OCI-LY7 (cell line): ENCODE data around the gene PCDH18. TPM values are rescaled to one million over a fixed set of nuclear protein-coding genes. Genes with fewer than 3 reads are reported as not detected.

Source experiments
- BruUV-seq: library from RNA; stranded (reverse); fragments of 400-500 nt; replicated peaks from 2 replicates; lab custom pipeline; 2021; lab: Mats Ljungman, UMichigan
- CTCF ChIA-PET: fragments of 300-600 bp; sonication (Branson Sonifier 250); formaldehyde crosslinking; loops from one replicate; lab custom pipeline; 2022; ENCODE audit warnings: antibody characterized with exemption; ENCODE audit not compliant: unreplicated experiment; lab: Charles Lee
- POLR2A ChIA-PET: fragments of 300-600 bp; sonication (Branson Sonifier 250); formaldehyde crosslinking; loops from one replicate; lab custom pipeline; 2022; ENCODE audit warnings: antibody characterized with exemption; lab: Charles Lee
- DNase-seq: peaks from one replicate; pipeline ENCODE4 v3.0.0-alpha.2; 2015; ENCODE audit warnings: low spot score
- H2AFZ ChIP-seq: fragments of 200-600 bp; sonication (generic), shearing (Covaris generic); 2 replicates; pipeline ENCODE4 v1.6.1; 2014; ENCODE audit warnings: mild to moderate bottlenecking, antibody characterized with exemption, low read length, moderate library complexity
- H3K27ac ChIP-seq: fragments of 200-600 bp; sonication (generic); 2 replicates; pipeline ENCODE4 v1.5.1; 2014; ENCODE audit warnings: mixed run types, low read depth, mild to moderate bottlenecking, moderate library complexity, low read length, inconsistent platforms; ENCODE audit not compliant: poor library complexity, severe bottlenecking
- H3K36me3 ChIP-seq: fragments of 200-600 bp; sonication (generic); 2 replicates; pipeline ENCODE4 v1.6.1; 2014; ENCODE audit warnings: mild to moderate bottlenecking, antibody characterized with exemption, low read length, moderate library complexity, mixed read lengths; ENCODE audit not compliant: insufficient read depth
- H3K4me1 ChIP-seq: fragments of 200-600 bp; sonication (generic); 2 replicates; pipeline ENCODE4 v1.5.1; 2014; ENCODE audit warnings: mild to moderate bottlenecking, low read length; ENCODE audit not compliant: insufficient read depth, poor library complexity, severe bottlenecking
- H3K4me2 ChIP-seq: fragments of 200-600 bp; sonication (generic); 2 replicates; pipeline ENCODE4 v1.6.1; 2014; ENCODE audit warnings: mild to moderate bottlenecking, low read length
- H3K4me3 ChIP-seq: fragments of 200-600 bp; sonication (generic); 2 replicates; pipeline ENCODE4 v1.5.1; 2014; ENCODE audit warnings: mild to moderate bottlenecking, low read depth, low read length; ENCODE audit not compliant: poor library complexity, severe bottlenecking
- H3K79me2 ChIP-seq: fragments of 200-600 bp; sonication (generic); 2 replicates; pipeline ENCODE4 v1.6.1; 2016; ENCODE audit warnings: low read depth, mild to moderate bottlenecking, low read length, moderate library complexity, mixed read lengths; ENCODE audit not compliant: insufficient read depth
- H3K9me2 ChIP-seq: fragments of 200-600 bp; sonication (generic); 2 replicates; pipeline ENCODE4 v1.6.1; 2016; ENCODE audit warnings: mild to moderate bottlenecking, low read length, mixed read lengths; ENCODE audit not compliant: insufficient read depth
- H3K9me3 ChIP-seq: fragments of 200-600 bp; sonication (generic); 2 replicates; pipeline ENCODE4 v1.6.1; 2014; ENCODE audit warnings: mild to moderate bottlenecking, mixed run types, low read length, mixed read lengths
- H4K20me1 ChIP-seq: fragments of 200-600 bp; sonication (generic); 2 replicates; pipeline ENCODE4 v1.6.1; 2014; ENCODE audit warnings: mild to moderate bottlenecking, antibody characterized with exemption, low read length, moderate library complexity, mixed read lengths; ENCODE audit not compliant: insufficient read depth
- EZH2phosphoT487 ChIP-seq: fragments of 200-600 bp; sonication (generic); IDR thresholded peaks from 2 replicates; pipeline ENCODE4 v1.6.1; 2018; ENCODE audit warnings: low read depth, borderline replicate concordance, mild to moderate bottlenecking, mixed run types, antibody characterized with exemption, low read length, moderate library complexity, mixed read lengths
- intact Hi-C: fragments of 100-400 bp; cut with micrococcal nuclease; formaldehyde crosslinking; loops from one replicate; pipeline ENCODE4 v1.10.0; 2022; ENCODE audit not compliant: unreplicated experiment
- total RNA-seq, 2 experiments: library from RNA; depleted of rRNA in 1 of 2; stranded (reverse); fragments of >200 nt in 1 of 2; shearing (Covaris generic) in 1 of 2; gene quantifications; 2 replicates each; pipeline ENCODE4 v1.2.3, GENCODE V29; 2014 to 2022
- TF ChIP-seq, protein P1 (sequence below): fragments of 200-600 bp; sonication (generic); conservative IDR thresholded peaks from 2 replicates; pipeline ENCODE4 v1.5.1; 2014; ENCODE audit warnings: mild to moderate bottlenecking, antibody characterized with exemption, low read length, moderate library complexity, mixed read lengths

The PCDH18 gene
- total RNA-seq, 2 experiments from 2014 or later, result not detected

DNA sequence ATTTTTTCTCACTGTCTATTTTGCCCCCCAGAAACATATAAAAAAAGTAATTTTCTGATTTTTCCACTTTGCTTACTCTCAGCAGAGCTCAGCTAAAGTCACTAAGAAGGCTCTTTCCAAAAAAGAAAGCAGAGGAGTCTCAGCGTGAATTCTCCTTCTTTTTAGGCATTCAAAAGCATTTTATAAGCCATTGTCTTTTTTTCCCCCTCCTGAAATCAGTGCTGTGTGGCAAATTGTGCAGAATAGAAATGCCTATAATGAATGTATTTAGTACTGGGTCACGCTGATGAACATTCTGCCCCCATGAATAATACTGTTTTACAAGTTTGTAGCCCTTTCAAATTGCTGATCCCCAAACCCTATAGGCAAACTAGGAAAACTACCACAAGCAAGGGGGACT lies 1.6 kb upstream of the PCDH18 start:
- no peaks in the 10 kb centered on the region for H3K9me2 ChIP-seq
- no TSS peak for BruUV-seq
- H3K27ac ChIP-seq, result no peak overlapping the region
- CTCF ChIA-PET, result no interaction called here
- intact Hi-C loops, result no loop called here
- no peaks in the 10 kb centered on the region for H3K36me3 ChIP-seq
- no peak overlapping the region for H3K4me3 ChIP-seq
- H3K9me3 ChIP-seq, result no peaks in the 10 kb centered on the region
- no peaks in the 10 kb centered on the region for H4K20me1 ChIP-seq
- H2AFZ ChIP-seq, result no peak overlapping the region
- no peaks in the 10 kb centered on the region for H3K79me2 ChIP-seq
- POLR2A ChIA-PET, result interaction anchor here (0.7 kb wide), 1 partner anchor 14 kb away, joined by 3 read pairs; no protein-coding TSS in a partner anchor
- no peak for DNase-seq
- H3K4me2 ChIP-seq, result no peak overlapping the region
- no peak for TF ChIP-seq EZH2phosphoT487
- TF ChIP-seq, protein P1, sequence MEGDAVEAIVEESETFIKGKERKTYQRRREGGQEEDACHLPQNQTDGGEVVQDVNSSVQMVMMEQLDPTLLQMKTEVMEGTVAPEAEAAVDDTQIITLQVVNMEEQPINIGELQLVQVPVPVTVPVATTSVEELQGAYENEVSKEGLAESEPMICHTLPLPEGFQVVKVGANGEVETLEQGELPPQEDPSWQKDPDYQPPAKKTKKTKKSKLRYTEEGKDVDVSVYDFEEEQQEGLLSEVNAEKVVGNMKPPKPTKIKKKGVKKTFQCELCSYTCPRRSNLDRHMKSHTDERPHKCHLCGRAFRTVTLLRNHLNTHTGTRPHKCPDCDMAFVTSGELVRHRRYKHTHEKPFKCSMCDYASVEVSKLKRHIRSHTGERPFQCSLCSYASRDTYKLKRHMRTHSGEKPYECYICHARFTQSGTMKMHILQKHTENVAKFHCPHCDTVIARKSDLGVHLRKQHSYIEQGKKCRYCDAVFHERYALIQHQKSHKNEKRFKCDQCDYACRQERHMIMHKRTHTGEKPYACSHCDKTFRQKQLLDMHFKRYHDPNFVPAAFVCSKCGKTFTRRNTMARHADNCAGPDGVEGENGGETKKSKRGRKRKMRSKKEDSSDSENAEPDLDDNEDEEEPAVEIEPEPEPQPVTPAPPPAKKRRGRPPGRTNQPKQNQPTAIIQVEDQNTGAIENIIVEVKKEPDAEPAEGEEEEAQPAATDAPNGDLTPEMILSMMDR, result no peak
- H3K4me1 ChIP-seq, result no peaks in the 10 kb centered on the region

DNA sequence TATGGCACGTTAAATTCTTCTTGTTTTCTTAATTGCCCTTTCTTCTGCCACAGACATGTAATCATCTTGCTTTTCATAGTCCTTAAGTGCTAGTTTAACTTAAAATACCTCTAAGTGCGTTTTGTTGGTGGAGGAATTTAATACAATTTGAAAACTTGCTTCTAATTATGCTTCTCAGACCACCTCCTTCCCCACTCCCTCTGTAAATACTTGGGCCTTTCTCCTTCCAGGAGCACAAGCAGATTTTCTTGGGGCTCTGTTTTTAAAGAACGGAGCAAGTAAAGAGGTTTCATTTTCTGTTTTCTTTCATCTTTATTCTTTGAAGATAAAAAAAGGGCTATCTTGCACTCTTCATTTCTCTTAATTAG lies 559 bp upstream of the PCDH18 start:
- CTCF ChIA-PET, result no interaction called here
- Histone ChIP-seq H3K9me3 (no peaks in the 10 kb centered on the region), H3K79me2 (no peaks in the 10 kb centered on the region), H3K4me1 (no peaks in the 10 kb centered on the region), H4K20me1 (no peaks in the 10 kb centered on the region), H3K4me3 (no peak overlapping the region), H3K4me2 (no peak overlapping the region), H3K36me3 (no peaks in the 10 kb centered on the region), H2AFZ (no peak overlapping the region), H3K27ac (no peak overlapping the region), H3K9me2 (no peaks in the 10 kb centered on the region)
- TF ChIP-seq, protein P1, result no peak
- no peak for TF ChIP-seq EZH2phosphoT487
- POLR2A ChIA-PET, result no interaction called here
- no peak for DNase-seq
- BruUV-seq, result no TSS peak
- intact Hi-C loops, result no loop called here

DNA sequence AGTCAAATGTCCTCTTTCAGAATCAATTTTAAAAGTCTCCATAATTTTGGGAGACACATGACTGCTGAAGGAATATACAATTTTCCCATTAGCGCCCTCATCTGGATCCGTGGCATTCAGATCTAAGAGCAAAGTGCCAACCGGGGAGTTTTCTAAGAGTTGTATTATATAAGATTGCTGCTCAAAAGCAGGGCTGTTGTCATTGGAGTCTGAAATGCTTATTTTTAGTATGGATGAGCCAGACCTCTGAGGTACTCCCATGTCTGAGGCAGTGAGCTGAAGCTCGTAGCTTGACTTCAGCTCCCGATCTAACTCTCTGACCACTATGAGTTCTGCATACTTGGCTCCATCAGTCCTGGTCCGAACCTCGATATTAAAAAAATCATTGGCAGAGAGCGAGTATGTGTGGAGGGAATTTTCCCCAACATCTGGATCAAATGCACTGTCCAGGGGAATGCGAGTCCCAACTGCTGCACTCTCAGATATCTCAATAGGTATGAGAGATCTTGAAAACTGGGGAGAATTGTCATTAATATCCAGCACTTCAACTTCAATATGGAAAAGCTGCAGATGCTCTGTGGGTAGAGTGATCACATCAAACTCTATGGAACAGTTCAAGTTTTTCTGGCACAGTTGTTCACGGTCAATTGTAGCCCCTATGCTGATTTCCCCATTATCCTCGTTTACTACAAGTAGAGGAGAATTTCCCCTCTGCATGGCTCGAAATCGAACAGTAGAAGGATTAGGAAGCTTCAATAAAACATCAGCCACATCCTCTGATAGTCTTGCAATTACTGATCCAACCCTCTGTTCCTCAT lies 917 bp downstream of the PCDH18 start:
- H3K79me2 ChIP-seq, result no peaks in the 10 kb centered on the region
- no peak for TF ChIP-seq EZH2phosphoT487
- TF ChIP-seq, protein P1, result 0 out of 2 replicates have a peak, but pooled peaks have one; percentile 21
- intact Hi-C loops, result no loop called here
- no peaks in the 10 kb centered on the region for H3K9me2 ChIP-seq
- H3K36me3 ChIP-seq, result no peaks in the 10 kb centered on the region
- H3K4me2 ChIP-seq, result no peak overlapping the region
- no peak overlapping the region for H2AFZ ChIP-seq
- H3K9me3 ChIP-seq, result no peaks in the 10 kb centered on the region
- POLR2A ChIA-PET, result interaction anchor here (0.6 to 1.0 kb wide), 2 partner anchors 15 to 34 kb away, joined by 3 read pairs; no protein-coding TSS in a partner anchor
- no peaks in the 10 kb centered on the region for H3K4me1 ChIP-seq
- CTCF ChIA-PET, result no interaction called here
- no peak overlapping the region for H3K27ac ChIP-seq
- H4K20me1 ChIP-seq, result no peaks in the 10 kb centered on the region
- no peak overlapping the region for H3K4me3 ChIP-seq
- BruUV-seq, result no TSS peak
- no peak for DNase-seq
